ENCODE measurements around the gene CKM.
"Not testable (repeated sequence)": the region's sequence is repeated elsewhere in the genome, so short reads cannot be mapped to it uniquely, and the experiment has no call there.

Gene CKM

DNA sequence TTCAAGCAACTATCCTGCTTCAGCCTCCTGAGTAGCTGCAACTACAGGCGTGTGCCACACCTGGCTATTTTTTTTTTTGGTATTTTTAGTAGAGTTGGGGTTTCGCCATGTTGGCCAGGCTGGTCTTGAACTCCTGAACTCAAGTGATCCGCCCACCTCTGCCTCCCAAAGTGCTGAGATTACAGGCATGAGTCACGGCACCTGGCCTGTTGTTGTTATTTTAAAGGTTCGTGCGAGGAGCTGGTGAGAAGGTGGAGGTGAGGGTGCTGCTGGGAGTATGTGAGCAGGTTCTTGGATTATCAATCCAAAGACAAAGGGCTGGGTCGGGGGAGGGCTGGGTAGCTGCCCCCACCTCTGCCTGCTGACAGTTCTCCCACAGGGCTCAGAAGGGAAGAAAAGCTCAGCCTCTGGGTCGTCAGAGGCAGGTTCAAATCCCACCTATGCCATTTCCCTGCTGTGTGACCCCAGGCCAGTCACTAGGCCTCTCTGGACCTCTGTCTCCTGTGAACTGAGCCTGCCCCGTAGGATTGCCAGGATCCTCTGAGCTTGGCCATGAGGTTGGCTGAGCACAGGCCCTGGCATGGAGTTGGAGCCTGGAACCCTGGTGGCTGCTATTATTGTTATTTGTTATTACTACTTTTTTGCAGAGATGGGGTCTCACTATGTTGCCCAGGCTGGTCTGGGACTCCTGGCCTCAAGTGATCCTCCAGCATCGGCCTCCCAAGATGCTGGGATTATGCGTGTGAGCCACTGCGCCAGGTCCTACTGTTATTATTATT, 1.5 kb downstream of the CKM start:
- no peak for DNase-seq (ENCODE audit: low spot score)

DNA sequence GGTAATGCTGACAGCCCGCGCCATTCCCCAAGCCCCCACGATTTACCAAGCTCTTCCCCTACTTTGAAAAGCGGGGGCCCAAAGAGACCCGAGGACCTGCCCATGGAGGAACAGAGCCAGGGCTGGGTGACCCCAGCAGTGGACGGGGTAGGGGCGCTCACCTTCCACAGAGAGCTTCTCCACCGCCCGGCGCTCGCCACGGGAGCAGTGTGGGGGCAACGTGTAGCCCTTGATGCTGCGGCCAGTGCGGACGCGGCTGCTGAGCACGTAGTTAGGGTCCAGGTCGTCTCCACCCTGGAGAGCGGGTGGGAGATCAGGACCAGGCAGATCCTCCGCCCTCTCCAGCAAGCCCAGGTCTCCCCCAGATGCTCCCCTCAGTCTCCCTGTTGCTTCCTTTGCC, 7.4 kb downstream of the CKM start:
- no peak for DNase-seq (ENCODE audit: low spot score)

DNA sequence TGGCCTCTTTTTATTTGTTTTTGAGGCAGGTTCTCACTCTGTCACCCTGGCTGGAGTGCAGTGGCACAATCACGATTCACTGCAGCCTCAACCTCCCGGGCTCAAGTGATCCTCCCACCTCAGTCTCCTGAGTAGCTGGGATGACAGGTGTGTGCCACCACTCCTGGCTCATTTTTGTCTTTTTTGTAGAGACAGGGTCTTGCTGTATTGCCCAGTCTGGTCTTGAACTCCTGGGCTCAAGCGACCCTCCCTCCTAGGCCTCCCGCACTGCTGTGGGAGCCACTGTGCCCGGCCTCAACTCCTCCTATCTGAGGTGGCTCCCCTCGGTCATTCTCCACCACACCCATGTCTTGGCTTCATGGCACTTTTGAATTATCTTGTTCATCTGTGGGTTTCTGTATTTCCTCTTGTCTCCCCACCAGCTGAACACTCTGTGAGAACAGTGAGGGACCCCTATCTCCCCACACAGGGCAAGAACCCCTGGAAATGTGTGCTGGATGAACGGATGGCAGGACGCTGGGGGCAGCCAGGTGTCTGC, 7.9 kb downstream of the CKM start:
- DNase-seq (ENCODE audit: low spot score): no peak

GRCh38 chr19:45312285-45312684, 10.4 kb downstream of the CKM start:
- not testable (repeated sequence) for DNase-seq (ENCODE audit: low spot score)

GRCh38 chr19:45311621-45312020, 11.1 kb downstream of the CKM start:
- DNase-seq (ENCODE audit: low spot score): no peak

DNA sequence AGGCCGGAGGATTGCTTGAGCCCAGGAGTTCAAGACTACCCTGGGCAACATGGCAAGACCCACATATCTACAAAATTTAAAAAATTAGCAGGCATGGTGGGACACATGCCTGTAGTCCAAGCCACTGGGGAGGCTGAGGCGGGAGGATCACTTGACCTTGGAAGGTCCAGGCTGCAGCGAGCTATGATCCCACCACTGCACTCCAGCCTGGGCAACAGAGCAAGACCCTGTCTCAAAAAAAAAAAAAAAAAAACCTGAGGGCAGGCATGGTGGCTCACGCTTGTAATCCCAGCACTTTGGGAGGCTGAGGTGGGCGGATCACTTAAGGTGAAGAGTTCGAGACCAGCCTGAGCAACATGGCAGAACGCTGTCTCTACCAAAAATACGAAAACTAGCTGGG, 13.4 kb downstream of the CKM start:
- not testable (repeated sequence) for DNase-seq (ENCODE audit: low spot score)

- DNase-seq (ENCODE audit: low spot score): no peak
Observed at GRCh38 chr19:45307361-45307760, 15.3 kb downstream of the CKM start.

DNA sequence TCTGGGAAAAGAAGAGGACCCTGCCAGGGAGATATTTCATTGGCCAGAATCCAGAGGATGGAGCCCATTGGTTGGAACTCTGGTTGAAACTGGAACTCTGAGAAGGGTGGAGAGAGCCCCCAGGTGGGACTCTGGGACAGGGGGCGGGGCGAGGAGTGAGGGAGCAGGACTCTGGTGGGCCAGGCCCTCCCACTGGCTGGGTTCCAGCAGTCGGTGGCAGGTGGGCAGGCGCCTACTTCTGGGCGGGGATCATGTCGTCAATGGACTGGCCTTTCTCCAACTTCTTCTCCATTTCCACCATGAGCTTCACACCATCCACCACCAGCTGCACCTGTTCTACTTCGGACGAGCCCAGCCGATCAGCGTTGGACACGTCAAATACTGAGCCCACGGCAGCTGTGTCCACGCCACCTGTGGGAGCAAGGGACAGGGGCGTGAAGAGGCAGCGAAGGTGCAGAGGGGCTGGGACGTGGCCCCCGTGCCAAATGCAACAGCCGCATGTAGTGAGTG, 16.1 kb downstream of the CKM start:
- no peak for DNase-seq (ENCODE audit: low spot score)

GRCh38 chr19:45306040-45306439, 16.6 kb downstream of the CKM start:
- no peak for DNase-seq (ENCODE audit: low spot score)

- DNase-seq (ENCODE audit: low spot score): no peak
Observed at GRCh38 chr19:45305421-45305820, 17.3 kb downstream of the CKM start.

GRCh38 chr19:45305007-45305406, 17.7 kb downstream of the CKM start:
- no peak for DNase-seq (ENCODE audit: low spot score)

- DNase-seq (ENCODE audit: low spot score): no peak
Observed at GRCh38 chr19:45304141-45304926, 18.3 kb downstream of the CKM start.

GRCh38 chr19:45303269-45304060, 19.2 kb downstream of the CKM start:
- no peak for DNase-seq (ENCODE audit: low spot score)

GRCh38 chr19:45302416-45302815, 20.3 kb downstream of the CKM start:
- no peak for DNase-seq (ENCODE audit: low spot score)

GRCh38 chr19:45299719-45300118, 23.0 kb downstream of the CKM start:
- DNase-seq (ENCODE audit: low spot score): no peak

- no peak for DNase-seq (ENCODE audit: low spot score)
Observed at GRCh38 chr19:45298264-45298663, 24.4 kb downstream of the CKM start.

DNA sequence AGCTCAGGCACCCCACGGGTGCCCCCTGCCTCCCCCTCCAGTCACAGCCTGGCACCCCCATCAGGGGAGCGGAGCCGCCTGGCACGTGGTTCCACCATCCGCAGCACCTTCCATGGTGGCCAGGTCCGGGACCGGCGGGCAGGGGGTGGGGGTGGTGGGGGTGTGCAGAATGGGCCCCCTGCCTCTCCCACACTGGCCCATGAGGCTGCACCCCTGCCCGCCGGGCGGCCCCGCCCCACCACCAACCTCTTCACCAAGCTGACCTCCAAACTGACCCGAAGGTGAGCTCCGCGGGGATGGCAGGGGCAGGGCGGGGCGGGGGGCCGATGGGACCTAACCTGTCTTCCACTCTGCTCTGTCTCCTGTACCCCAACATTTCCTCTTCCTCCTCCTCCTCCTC, 25.0 kb downstream of the CKM start:
- no peak for DNase-seq (ENCODE audit: low spot score)

DNA sequence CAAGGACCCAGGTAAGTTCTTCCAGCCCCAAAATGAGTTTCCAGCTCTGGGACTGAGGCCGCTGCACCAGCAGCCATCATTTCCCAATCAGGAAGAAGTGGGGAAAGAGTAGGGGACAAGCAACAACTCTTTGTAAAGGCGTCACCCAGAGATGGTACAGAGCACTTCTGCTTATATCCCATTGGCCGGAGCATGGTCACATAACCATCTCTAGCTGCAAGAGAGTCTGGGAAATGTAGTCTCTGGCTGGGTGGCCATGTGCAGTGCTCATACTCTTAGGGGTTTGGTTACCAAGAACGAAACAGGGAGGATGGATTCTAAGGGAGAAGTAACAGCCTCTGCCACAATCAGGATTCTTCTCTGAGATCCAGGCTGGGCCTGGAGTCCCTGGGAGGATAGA, 26.3 kb downstream of the CKM start:
- no peak for DNase-seq (ENCODE audit: low spot score)

DNA sequence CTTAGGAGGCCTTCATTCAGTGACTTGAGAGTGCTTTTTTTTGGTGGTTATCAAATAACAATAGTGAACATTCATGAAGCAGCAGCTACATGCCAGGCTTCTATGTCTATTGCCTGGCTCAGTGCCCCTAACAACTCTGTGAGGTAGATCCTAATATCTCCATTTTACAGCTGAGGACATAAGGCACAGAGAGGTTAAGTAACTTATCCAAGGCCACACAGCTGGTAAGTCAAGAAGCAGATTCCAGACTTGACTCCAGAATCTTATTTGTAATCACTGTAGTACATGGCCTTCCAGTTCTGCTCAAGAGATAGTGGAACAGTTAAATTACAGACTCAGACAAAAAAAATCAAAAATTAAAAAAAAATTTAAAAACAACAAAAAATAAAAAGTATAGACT, 26.8 kb downstream of the CKM start:
- DNase-seq (ENCODE audit: low spot score): no peak

- DNase-seq (ENCODE audit: low spot score): no peak
Observed at GRCh38 chr19:45294291-45295029, 28.2 kb downstream of the CKM start.

- no peak for DNase-seq (ENCODE audit: low spot score)
Observed at GRCh38 chr19:45293682-45294081, 29.0 kb downstream of the CKM start.

- no peak for DNase-seq (ENCODE audit: low spot score)
Observed at GRCh38 chr19:45291834-45292233, 30.8 kb downstream of the CKM start.
